ENCODE measurements around the gene TBC1D22A. TPM values are rescaled to one million over a fixed set of nuclear protein-coding genes. Genes with fewer than 3 reads are reported as not detected.

Gene TBC1D22A
- total RNA-seq, 1 donor from 2014 or later: 10.6 TPM

DNA sequence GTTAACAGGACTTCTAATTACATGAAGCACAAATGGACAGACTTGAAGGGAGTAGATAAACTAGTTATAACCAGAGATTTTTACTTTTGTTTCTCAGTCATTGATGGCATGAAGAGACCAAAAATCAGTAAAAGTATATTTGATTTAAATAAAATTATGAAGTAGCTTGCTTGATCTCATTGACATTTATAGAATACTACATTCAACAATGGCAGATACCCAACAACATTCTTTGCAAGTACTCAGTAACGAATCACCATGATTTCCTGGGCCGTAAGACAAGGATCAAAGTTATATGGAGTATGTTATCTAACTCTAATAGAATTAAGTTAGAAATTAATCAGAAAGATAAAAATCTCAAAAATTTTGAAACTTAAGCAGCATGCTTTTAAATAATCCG, 317.6 kb downstream of the TBC1D22A start:
- H3K9ac ChIP-seq: no peak overlapping the region
- TF ChIP-seq, protein P1, sequence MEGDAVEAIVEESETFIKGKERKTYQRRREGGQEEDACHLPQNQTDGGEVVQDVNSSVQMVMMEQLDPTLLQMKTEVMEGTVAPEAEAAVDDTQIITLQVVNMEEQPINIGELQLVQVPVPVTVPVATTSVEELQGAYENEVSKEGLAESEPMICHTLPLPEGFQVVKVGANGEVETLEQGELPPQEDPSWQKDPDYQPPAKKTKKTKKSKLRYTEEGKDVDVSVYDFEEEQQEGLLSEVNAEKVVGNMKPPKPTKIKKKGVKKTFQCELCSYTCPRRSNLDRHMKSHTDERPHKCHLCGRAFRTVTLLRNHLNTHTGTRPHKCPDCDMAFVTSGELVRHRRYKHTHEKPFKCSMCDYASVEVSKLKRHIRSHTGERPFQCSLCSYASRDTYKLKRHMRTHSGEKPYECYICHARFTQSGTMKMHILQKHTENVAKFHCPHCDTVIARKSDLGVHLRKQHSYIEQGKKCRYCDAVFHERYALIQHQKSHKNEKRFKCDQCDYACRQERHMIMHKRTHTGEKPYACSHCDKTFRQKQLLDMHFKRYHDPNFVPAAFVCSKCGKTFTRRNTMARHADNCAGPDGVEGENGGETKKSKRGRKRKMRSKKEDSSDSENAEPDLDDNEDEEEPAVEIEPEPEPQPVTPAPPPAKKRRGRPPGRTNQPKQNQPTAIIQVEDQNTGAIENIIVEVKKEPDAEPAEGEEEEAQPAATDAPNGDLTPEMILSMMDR (IDR thresholded peaks at IDR 0.05): no peak
- TF ChIP-seq EZH2phosphoT487 (IDR thresholded peaks at IDR 0.05) (no peak), EZH2 (IDR thresholded peaks at IDR 0.05) (no peak)
- no peak overlapping the region for H3K4me2 ChIP-seq
- peaks cover 3% of the 10 kb centered on the region for H3K4me1 ChIP-seq
- no peak overlapping the region for H3K4me3 Mint-ChIP-seq
- H3K27ac ChIP-seq: no peak overlapping the region
- peaks cover 18% of the 10 kb centered on the region for H3K9me3 Mint-ChIP-seq
- DNase-seq (ENCODE audit: low spot score): no peak
- H2AFZ ChIP-seq (replicated peaks): no peak overlapping the region
- peaks cover 5% of the 10 kb centered on the region for H3K27me3 Mint-ChIP-seq (ENCODE audit: insufficient read depth, low read depth)
- peaks cover 8% of the 10 kb centered on the region for H3K9me3 ChIP-seq (ENCODE audit: low read depth)
- peaks cover 5% of the 10 kb centered on the region for H3K36me3 Mint-ChIP-seq
- no peaks in the 10 kb centered on the region for H3K36me3 ChIP-seq
- no peak overlapping the region for H3K4me3 ChIP-seq
- no peak overlapping the region for H3K27ac Mint-ChIP-seq
- H3F3A ChIP-seq (ENCODE audit: low read depth): no peaks in the 10 kb centered on the region
- no peaks in the 10 kb centered on the region for H3K79me2 ChIP-seq (ENCODE audit: low read depth)
- H3K27me3 ChIP-seq: no peaks in the 10 kb centered on the region
- H4K20me1 ChIP-seq (ENCODE audit: low read depth): no peaks in the 10 kb centered on the region
- peaks cover 3% of the 10 kb centered on the region for H3K4me1 Mint-ChIP-seq

DNA sequence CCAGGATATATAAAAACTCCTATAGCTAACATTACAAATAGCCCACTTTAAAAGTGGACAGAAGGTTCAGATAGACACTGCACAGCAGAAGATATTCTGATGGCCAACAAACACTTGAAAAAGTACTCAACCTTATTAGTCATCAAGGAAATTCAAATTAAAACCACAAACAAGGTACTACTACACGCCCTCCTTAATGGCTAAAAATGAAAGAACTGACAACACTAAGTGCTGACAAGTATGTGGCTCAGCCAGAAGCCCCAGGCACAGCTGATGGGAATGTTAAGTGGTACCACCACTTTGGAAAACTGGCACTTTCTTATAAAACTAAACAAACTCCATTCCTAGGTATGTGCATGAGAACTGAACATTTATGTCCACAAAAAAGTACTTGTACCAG, 320.1 kb downstream of the TBC1D22A start:
- H3K4me1 Mint-ChIP-seq: peaks cover 3% of the 10 kb centered on the region
- Histone ChIP-seq H3K79me2 (ENCODE audit: low read depth) (no peaks in the 10 kb centered on the region), H3K4me2 (no peak overlapping the region), H3K4me3 (no peak overlapping the region), H3F3A (ENCODE audit: low read depth) (no peaks in the 10 kb centered on the region), H3K27ac (no peak overlapping the region), H3K36me3 (no peaks in the 10 kb centered on the region), H3K4me1 (peaks cover 3% of the 10 kb centered on the region), H3K27me3 (no peaks in the 10 kb centered on the region), H3K9ac (no peak overlapping the region), H4K20me1 (ENCODE audit: low read depth) (no peaks in the 10 kb centered on the region), H2AFZ (replicated peaks) (no peak overlapping the region), H3K9me3 (ENCODE audit: low read depth) (peaks cover 6% of the 10 kb centered on the region)
- H3K27me3 Mint-ChIP-seq (ENCODE audit: insufficient read depth, low read depth): no peaks in the 10 kb centered on the region
- peaks cover 8% of the 10 kb centered on the region for H3K9me3 Mint-ChIP-seq
- TF ChIP-seq EZH2phosphoT487 (IDR thresholded peaks at IDR 0.05): no peak
- TF ChIP-seq EZH2 (IDR thresholded peaks at IDR 0.05): no peak
- H3K4me3 Mint-ChIP-seq: no peak overlapping the region
- no peak overlapping the region for H3K27ac Mint-ChIP-seq
- H3K36me3 Mint-ChIP-seq: peaks cover under 1% of the 10 kb centered on the region
- no peak for DNase-seq (ENCODE audit: low spot score)

DNA sequence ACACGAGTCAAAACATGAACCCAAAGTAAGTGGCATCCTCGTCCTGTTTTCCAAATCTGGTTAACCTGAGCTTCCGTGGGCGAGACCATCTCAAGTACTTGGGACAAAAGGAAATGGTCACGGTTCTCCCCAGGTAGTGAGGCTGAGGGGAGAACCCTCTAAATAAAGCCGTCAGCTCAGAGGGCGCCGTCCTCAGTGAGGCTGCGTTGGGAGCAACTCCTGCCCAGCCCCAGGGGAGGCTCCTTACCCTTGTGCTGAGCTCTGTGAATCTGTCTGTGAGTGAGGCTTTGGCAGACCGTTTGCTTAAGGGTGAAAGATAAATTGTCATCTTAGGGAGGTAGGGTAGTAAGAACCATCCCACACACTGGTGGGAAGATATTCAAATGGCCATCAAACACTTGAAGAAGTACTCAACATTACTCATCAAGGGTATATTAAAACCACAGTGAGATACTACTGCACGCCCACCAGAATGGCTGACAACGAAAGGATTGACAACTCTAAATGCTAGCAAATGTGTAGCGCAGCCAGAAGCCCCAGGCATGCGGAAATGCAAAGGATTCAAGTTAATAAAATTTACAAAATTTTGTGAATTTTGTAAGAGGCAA, 321.0 kb downstream of the TBC1D22A start:
- Histone ChIP-seq H3K36me3 (no peaks in the 10 kb centered on the region), H2AFZ (replicated peaks) (no peak overlapping the region), H3K4me1 (peaks cover 3% of the 10 kb centered on the region), H3K27me3 (no peaks in the 10 kb centered on the region), H3K9me3 (ENCODE audit: low read depth) (peaks cover 6% of the 10 kb centered on the region), H3K79me2 (ENCODE audit: low read depth) (no peaks in the 10 kb centered on the region), H3K4me2 (no peak overlapping the region), H3K9ac (no peak overlapping the region), H3K4me3 (no peak overlapping the region), H4K20me1 (ENCODE audit: low read depth) (no peaks in the 10 kb centered on the region), H3K27ac (no peak overlapping the region), H3F3A (ENCODE audit: low read depth) (no peaks in the 10 kb centered on the region)
- no peak overlapping the region for H3K27ac Mint-ChIP-seq
- H3K27me3 Mint-ChIP-seq (ENCODE audit: insufficient read depth, low read depth): peaks cover 2% of the 10 kb centered on the region
- no peak for DNase-seq (ENCODE audit: low spot score)
- no peaks in the 10 kb centered on the region for H3K36me3 Mint-ChIP-seq
- peaks cover 8% of the 10 kb centered on the region for H3K9me3 Mint-ChIP-seq
- TF ChIP-seq EZH2 (IDR thresholded peaks at IDR 0.05): no peak
- TF ChIP-seq, protein P1 (IDR thresholded peaks at IDR 0.05): no peak
- no peak for TF ChIP-seq EZH2phosphoT487 (IDR thresholded peaks at IDR 0.05)
- no peak overlapping the region for H3K4me3 Mint-ChIP-seq
- peaks cover 8% of the 10 kb centered on the region for H3K4me1 Mint-ChIP-seq

DNA sequence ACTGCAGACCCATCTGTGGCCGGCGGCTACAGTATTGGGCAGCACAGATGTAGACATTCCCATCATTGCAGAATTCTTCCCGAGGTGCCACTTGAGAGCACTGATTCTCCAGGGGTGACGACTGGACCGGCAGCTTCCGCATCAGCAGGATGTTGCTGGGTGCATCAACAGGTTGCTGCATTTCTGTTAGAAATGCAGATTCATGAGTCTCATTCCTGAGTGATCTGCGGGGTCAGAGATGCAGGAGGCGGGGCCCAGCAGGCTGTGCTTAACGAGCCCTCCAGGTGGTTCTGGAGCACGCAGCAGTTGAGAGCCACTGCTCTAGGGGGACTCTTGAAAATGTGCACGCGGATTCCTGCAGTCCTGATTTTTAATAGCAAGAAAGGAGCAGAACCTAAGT, 321.8 kb downstream of the TBC1D22A start:
- Histone ChIP-seq H4K20me1 (ENCODE audit: low read depth) (no peaks in the 10 kb centered on the region), H3K4me3 (no peak overlapping the region), H3K36me3 (no peaks in the 10 kb centered on the region), H3K4me2 (no peak overlapping the region), H3F3A (ENCODE audit: low read depth) (no peaks in the 10 kb centered on the region), H2AFZ (replicated peaks) (no peak overlapping the region), H3K4me1 (peaks cover 3% of the 10 kb centered on the region), H3K27me3 (no peaks in the 10 kb centered on the region), H3K9ac (no peak overlapping the region), H3K79me2 (ENCODE audit: low read depth) (no peaks in the 10 kb centered on the region), H3K27ac (no peak overlapping the region), H3K9me3 (ENCODE audit: low read depth) (peaks cover 6% of the 10 kb centered on the region)
- no peak for DNase-seq (ENCODE audit: low spot score)
- Mint-ChIP-seq H3K4me1 (peaks cover 15% of the 10 kb centered on the region), H3K4me3 (no peak overlapping the region), H3K9me3 (peaks cover 3% of the 10 kb centered on the region), H3K36me3 (no peaks in the 10 kb centered on the region), H3K27me3 (ENCODE audit: insufficient read depth, low read depth) (peaks cover 2% of the 10 kb centered on the region), H3K27ac (no peak overlapping the region)
- no peak for TF ChIP-seq EZH2 (IDR thresholded peaks at IDR 0.05)
- TF ChIP-seq EZH2phosphoT487 (IDR thresholded peaks at IDR 0.05): no peak
- TF ChIP-seq, protein P1 (IDR thresholded peaks at IDR 0.05): no peak

All from neural progenitor cell (in vitro differentiated cells).